IMR-90 (cell line): ENCODE data around the gene KLHL3. TPM values are rescaled to one million over a fixed set of nuclear protein-coding genes. Genes with fewer than 3 reads are reported as not detected.
A peak's percentile ranks its signal among the peaks of the same experiment; 100 is the strongest.

Experiments used
- ATAC-seq: fragments of 200-7000 bp; cut with Tn5 transposase; 2 replicates; pipeline ENCODE4 v1.9.1; 2020; ENCODE audit warnings: low read depth, mild to moderate bottlenecking, moderate library complexity
- BruUV-seq: library from RNA; stranded (reverse); fragments of 400-500 nt; replicated peaks from 2 replicates; lab custom pipeline; 2021; lab: Mats Ljungman, UMichigan
- CTCF ChIA-PET: fragments of 300-600 bp; formaldehyde crosslinking; extraction: SDS; loops from one replicate; lab custom pipeline; 2021; ENCODE audit warnings: antibody characterized with exemption; lab: Yijun Ruan, JAX
- POLR2A ChIA-PET: fragments of 300-600 bp; sonication (Branson Sonifier 250); formaldehyde crosslinking; loops from one replicate; lab custom pipeline; 2022; ENCODE audit warnings: antibody characterized with exemption; ENCODE audit not compliant: unreplicated experiment; lab: Charles Lee
- DNase-seq: peaks from one replicate; pipeline ENCODE4 v3.0.0; 2013
- H2AFZ ChIP-seq: replicated peaks from 2 replicates; pipeline ENCODE3; 2013; ENCODE audit warnings: low read length, mild to moderate bottlenecking; ENCODE audit not compliant: poor library complexity
- H2AK5ac ChIP-seq: 2 replicates; pipeline ENCODE4 v1.6.1; 2013; ENCODE audit warnings: low read depth, low read length, inconsistent platforms
- H2AK9ac ChIP-seq: replicated peaks from 2 replicates; pipeline ENCODE3; 2013; ENCODE audit warnings: mild to moderate bottlenecking, low read depth, low read length, moderate library complexity; ENCODE audit not compliant: poor library complexity
- H2BK120ac ChIP-seq: 2 replicates; pipeline ENCODE4 v1.6.1; 2013; ENCODE audit warnings: low read depth, low read length, inconsistent platforms
- H2BK15ac ChIP-seq: 3 replicates; pipeline ENCODE4 v1.6.1; 2013; ENCODE audit warnings: low read depth, low read length, inconsistent platforms
- H2BK20ac ChIP-seq: 2 replicates; pipeline ENCODE4 v1.6.1; 2013; ENCODE audit warnings: low read depth, mild to moderate bottlenecking, inconsistent platforms, low read length, moderate library complexity
- H2BK5ac ChIP-seq: 2 replicates; pipeline ENCODE4 v1.6.1; 2013; ENCODE audit warnings: mild to moderate bottlenecking, low read depth, low read length, inconsistent platforms; ENCODE audit not compliant: poor library complexity, severe bottlenecking
- H3K14ac ChIP-seq: replicated peaks from 2 replicates; pipeline ENCODE4 v1.6.1; 2013; ENCODE audit warnings: low read depth, low read length, inconsistent platforms
- H3K18ac ChIP-seq: 2 replicates; pipeline ENCODE4 v1.6.1; 2013; ENCODE audit warnings: low read depth, low read length, control low read depth
- H3K23ac ChIP-seq: 2 replicates; pipeline ENCODE4 v1.6.1; 2013; ENCODE audit warnings: low read depth, low read length, inconsistent platforms
- H3K27ac ChIP-seq: 2 replicates; pipeline ENCODE4 v1.5.1; 2013; ENCODE audit warnings: mild to moderate bottlenecking, control low read depth, low read length; ENCODE audit not compliant: insufficient read depth
- H3K27me3 ChIP-seq: 2 replicates; pipeline ENCODE4 v1.6.1; 2013; ENCODE audit warnings: low read length; ENCODE audit not compliant: control insufficient read depth, insufficient read depth
- H3K36me3 ChIP-seq: 2 replicates; pipeline ENCODE4 v1.6.1; 2013; ENCODE audit warnings: low read length, mixed read lengths; ENCODE audit not compliant: control insufficient read depth, insufficient read depth
- H3K4ac ChIP-seq: 2 replicates; pipeline ENCODE4 v1.6.1; 2013; ENCODE audit warnings: low read depth, low read length, inconsistent platforms
- H3K4me1 ChIP-seq: 2 replicates; pipeline ENCODE4 v1.6.1; 2013; ENCODE audit warnings: low read length, mixed read lengths; ENCODE audit not compliant: control insufficient read depth, insufficient read depth
- H3K4me2 ChIP-seq: 2 replicates; pipeline ENCODE4 v1.6.1; 2013; ENCODE audit warnings: low read depth, mild to moderate bottlenecking, control low read depth, low read length, moderate library complexity
- H3K4me3 ChIP-seq: 2 replicates; pipeline ENCODE4 v1.5.1; 2013; ENCODE audit warnings: low read depth, mild to moderate bottlenecking, control low read depth, low read length, moderate library complexity; ENCODE audit not compliant: insufficient read depth
- H3K56ac ChIP-seq: 2 replicates; pipeline ENCODE4 v1.6.1; 2013; ENCODE audit warnings: low read length, inconsistent platforms; ENCODE audit not compliant: insufficient read depth; ENCODE audit errors: extremely low read depth
- H3K79me1 ChIP-seq, 2 experiments: 2 replicates each; pipeline ENCODE4 v1.6.1; 2013; ENCODE audit warnings: low read length in 2 of 2, inconsistent platforms in 1 of 2, low read depth in 1 of 2
- H3K9ac ChIP-seq: 2 replicates; pipeline ENCODE4 v1.6.1; 2013; ENCODE audit warnings: low read depth, low read length, control low read depth
- H3K9me1 ChIP-seq: 2 replicates; pipeline ENCODE4 v1.6.1; 2013; ENCODE audit warnings: low read length, inconsistent platforms; ENCODE audit not compliant: insufficient read depth
- H3K9me3 ChIP-seq: 2 replicates; pipeline ENCODE4 v1.6.1; 2013; ENCODE audit warnings: low read length; ENCODE audit not compliant: control insufficient read depth, insufficient read depth
- H4K20me1 ChIP-seq: 2 replicates; pipeline ENCODE4 v1.6.1; 2013; ENCODE audit warnings: low read length, inconsistent platforms; ENCODE audit not compliant: insufficient read depth
- H4K5ac ChIP-seq: 2 replicates; pipeline ENCODE4 v1.6.1; 2013; ENCODE audit warnings: mild to moderate bottlenecking, low read depth, low read length, control low read depth
- H4K8ac ChIP-seq, 2 experiments: 2 replicates each; pipeline ENCODE4 v1.6.1; 2013; ENCODE audit warnings: low read depth in 2 of 2, low read length in 2 of 2, control low read depth in 1 of 2, inconsistent platforms in 1 of 2
- H4K91ac ChIP-seq: 2 replicates; pipeline ENCODE4 v1.6.1; 2013; ENCODE audit warnings: low read depth, low read length, inconsistent platforms; ENCODE audit not compliant: insufficient read depth
- BHLHE40 ChIP-seq: fragments of 150-350 bp; IDR thresholded peaks from 2 replicates; pipeline ENCODE4 v1.6.1; 2016; ENCODE audit warnings: mild to moderate bottlenecking, low read depth, low read length
- CEBPB ChIP-seq: IDR thresholded peaks from 2 replicates; pipeline ENCODE4 v1.6.1; 2012; ENCODE audit warnings: low read depth, low read length, improper control_type of control experiment
- CHD1 ChIP-seq: IDR thresholded peaks from 2 replicates; pipeline ENCODE4 v1.6.1; 2012; ENCODE audit warnings: low read depth, low read length, improper control_type of control experiment
- FOS ChIP-seq: fragments of 150-350 bp; IDR thresholded peaks from 2 replicates; pipeline ENCODE4 v1.6.1; 2016; ENCODE audit warnings: low read depth, low read length
- MAFK ChIP-seq: IDR thresholded peaks from 2 replicates; pipeline ENCODE4 v1.6.1; 2012; ENCODE audit warnings: low read depth, low read length, improper control_type of control experiment
- MAZ ChIP-seq: IDR thresholded peaks from 2 replicates; pipeline ENCODE4 v1.6.1; 2012; ENCODE audit warnings: low read depth, mild to moderate bottlenecking, low read length, improper control_type of control experiment, moderate library complexity, borderline replicate concordance
- MXI1 ChIP-seq: IDR thresholded peaks from 2 replicates; pipeline ENCODE4 v1.6.1; 2012; ENCODE audit warnings: low read depth, mild to moderate bottlenecking, low read length, moderate library complexity, borderline replicate concordance
- NFE2L2 ChIP-seq: fragments of 150-350 bp; IDR thresholded peaks from 2 replicates; pipeline ENCODE4 v1.6.1; 2016; ENCODE audit warnings: low read depth, mild to moderate bottlenecking, low read length
- POLR2A ChIP-seq: IDR thresholded peaks from 2 replicates; pipeline ENCODE4 v1.6.1; 2012; ENCODE audit warnings: mild to moderate bottlenecking, low read depth, low read length
- RAD21 ChIP-seq: IDR thresholded peaks from 2 replicates; pipeline ENCODE4 v1.6.1; 2012; ENCODE audit warnings: low read length, improper control_type of control experiment
- RCOR1 ChIP-seq: IDR thresholded peaks from 2 replicates; pipeline ENCODE4 v1.6.1; 2012; ENCODE audit warnings: mild to moderate bottlenecking, low read length, improper control_type of control experiment; ENCODE audit not compliant: insufficient replicate concordance
- RFX5 ChIP-seq: IDR thresholded peaks from 2 replicates; pipeline ENCODE4 v1.8.0; 2012; ENCODE audit warnings: low read depth, mild to moderate bottlenecking, low read length, moderate library complexity
- SMC3 ChIP-seq: fragments of 150-350 bp; IDR thresholded peaks from 2 replicates; pipeline ENCODE4 v1.6.1; 2016; ENCODE audit warnings: low read depth, mild to moderate bottlenecking, antibody characterized with exemption, low read length, moderate library complexity
- dilution Hi-C: fragments of 300-500 bp; cut with HindIII; formaldehyde crosslinking; loops from one replicate; pipeline ENCODE4 v1.14.3; 2018; ENCODE audit warnings: low sequenced_read_pairs; ENCODE audit not compliant: unreplicated experiment
- in situ Hi-C: fragments of 300-500 bp; cut with MboI; formaldehyde crosslinking; loops from 3 replicates; pipeline ENCODE4 v1.14.3; 2019; ENCODE audit warnings: low sequenced_read_pairs, inconsistent platforms, mixed read lengths
- intact Hi-C: fragments of 100-400 bp; cut with micrococcal nuclease; formaldehyde crosslinking; loops from 2 replicates; pipeline ENCODE4 v1.10.0; 2022
- polyA plus RNA-seq, 3 experiments: library from polyadenylated mRNA; depleted of rRNA; stranded (reverse); fragments of >200 nt; gene quantifications; 2 replicates each; pipeline ENCODE4 v1.2.3, GENCODE V29; 2012; ENCODE audit warnings: low replicate concordance in 1 of 3
- total RNA-seq: library from RNA; depleted of rRNA; stranded (reverse); fragments of >200 nt; gene quantifications from 2 replicates; pipeline ENCODE4 v1.2.3, GENCODE V29; 2012
- TF ChIP-seq, protein P1 (sequence below): conservative IDR thresholded peaks from 2 replicates; pipeline ENCODE4 v1.5.1; 2012; ENCODE audit warnings: mild to moderate bottlenecking, low read depth, low read length, improper control_type of control experiment
- TF ChIP-seq, protein P2 (sequence below): fragments of 150-350 bp; IDR thresholded peaks from 2 replicates; pipeline ENCODE4 v1.6.1; 2016; ENCODE audit warnings: low read depth, mild to moderate bottlenecking, low read length, moderate library complexity, borderline replicate concordance
- TF ChIP-seq, protein P3 (sequence below): fragments of 150-350 bp; IDR thresholded peaks from 2 replicates; pipeline ENCODE4 v1.6.1; 2017; ENCODE audit warnings: mild to moderate bottlenecking, antibody characterized with exemption, low read length, low read depth

Gene KLHL3
- total and polyA plus RNA-seq, 2 of the 4 experiments (the other 2 are of a cell fraction), result 2.3 to 4.1 TPM

DNA sequence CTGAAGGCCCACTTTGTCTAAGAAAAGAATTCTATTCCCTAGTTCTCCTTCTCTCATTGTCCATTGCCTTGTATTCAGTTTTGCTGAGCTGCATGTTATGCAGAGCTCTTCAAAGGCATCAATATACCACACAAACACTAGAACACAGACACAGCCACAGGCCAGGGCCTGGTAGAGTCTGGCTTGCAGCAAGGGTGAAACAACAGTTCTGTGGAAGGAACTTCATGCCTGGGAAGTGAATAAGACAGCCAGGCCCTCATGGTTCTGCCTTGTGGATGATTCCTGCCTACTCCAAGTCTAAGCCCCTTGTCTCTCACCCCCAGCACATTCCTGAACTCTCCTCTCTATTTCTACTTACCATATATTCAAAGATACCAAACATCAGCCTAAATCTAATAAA, 30.8 kb downstream of the KLHL3 start:
- H2BK15ac ChIP-seq, result no peak overlapping the region
- H2AK5ac ChIP-seq, result no peak overlapping the region
- H3K27ac ChIP-seq, result no peak overlapping the region
- no peak overlapping the region for H2BK120ac ChIP-seq
- H4K20me1 ChIP-seq, result no peaks in the 10 kb centered on the region
- no peak overlapping the region for H4K5ac ChIP-seq
- in situ Hi-C loops, result no loop called here
- H3K56ac ChIP-seq, result no peak overlapping the region
- H3K23ac ChIP-seq, result no peak overlapping the region
- no peak overlapping the region for H2AK9ac ChIP-seq
- H3K27me3 ChIP-seq, result no peaks in the 10 kb centered on the region
- TF ChIP-seq MAZ (no peak), BHLHE40 (no peak), FOS (no peak), CHD1 (no peak), RAD21 (no peak), MAFK (no peak), MXI1 (no peak), SMC3 (no peak), RCOR1 (no peak), RFX5 (no peak), CEBPB (no peak), POLR2A (no peak), NFE2L2 (no peak)
- TF ChIP-seq, protein P1, sequence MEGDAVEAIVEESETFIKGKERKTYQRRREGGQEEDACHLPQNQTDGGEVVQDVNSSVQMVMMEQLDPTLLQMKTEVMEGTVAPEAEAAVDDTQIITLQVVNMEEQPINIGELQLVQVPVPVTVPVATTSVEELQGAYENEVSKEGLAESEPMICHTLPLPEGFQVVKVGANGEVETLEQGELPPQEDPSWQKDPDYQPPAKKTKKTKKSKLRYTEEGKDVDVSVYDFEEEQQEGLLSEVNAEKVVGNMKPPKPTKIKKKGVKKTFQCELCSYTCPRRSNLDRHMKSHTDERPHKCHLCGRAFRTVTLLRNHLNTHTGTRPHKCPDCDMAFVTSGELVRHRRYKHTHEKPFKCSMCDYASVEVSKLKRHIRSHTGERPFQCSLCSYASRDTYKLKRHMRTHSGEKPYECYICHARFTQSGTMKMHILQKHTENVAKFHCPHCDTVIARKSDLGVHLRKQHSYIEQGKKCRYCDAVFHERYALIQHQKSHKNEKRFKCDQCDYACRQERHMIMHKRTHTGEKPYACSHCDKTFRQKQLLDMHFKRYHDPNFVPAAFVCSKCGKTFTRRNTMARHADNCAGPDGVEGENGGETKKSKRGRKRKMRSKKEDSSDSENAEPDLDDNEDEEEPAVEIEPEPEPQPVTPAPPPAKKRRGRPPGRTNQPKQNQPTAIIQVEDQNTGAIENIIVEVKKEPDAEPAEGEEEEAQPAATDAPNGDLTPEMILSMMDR, result no peak
- TF ChIP-seq, protein P2, sequence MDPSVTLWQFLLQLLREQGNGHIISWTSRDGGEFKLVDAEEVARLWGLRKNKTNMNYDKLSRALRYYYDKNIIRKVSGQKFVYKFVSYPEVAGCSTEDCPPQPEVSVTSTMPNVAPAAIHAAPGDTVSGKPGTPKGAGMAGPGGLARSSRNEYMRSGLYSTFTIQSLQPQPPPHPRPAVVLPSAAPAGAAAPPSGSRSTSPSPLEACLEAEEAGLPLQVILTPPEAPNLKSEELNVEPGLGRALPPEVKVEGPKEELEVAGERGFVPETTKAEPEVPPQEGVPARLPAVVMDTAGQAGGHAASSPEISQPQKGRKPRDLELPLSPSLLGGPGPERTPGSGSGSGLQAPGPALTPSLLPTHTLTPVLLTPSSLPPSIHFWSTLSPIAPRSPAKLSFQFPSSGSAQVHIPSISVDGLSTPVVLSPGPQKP, result no peak
- TF ChIP-seq, protein P3, sequence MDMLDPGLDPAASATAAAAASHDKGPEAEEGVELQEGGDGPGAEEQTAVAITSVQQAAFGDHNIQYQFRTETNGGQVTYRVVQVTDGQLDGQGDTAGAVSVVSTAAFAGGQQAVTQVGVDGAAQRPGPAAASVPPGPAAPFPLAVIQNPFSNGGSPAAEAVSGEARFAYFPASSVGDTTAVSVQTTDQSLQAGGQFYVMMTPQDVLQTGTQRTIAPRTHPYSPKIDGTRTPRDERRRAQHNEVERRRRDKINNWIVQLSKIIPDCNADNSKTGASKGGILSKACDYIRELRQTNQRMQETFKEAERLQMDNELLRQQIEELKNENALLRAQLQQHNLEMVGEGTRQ, result no peak
- POLR2A ChIA-PET, result no interaction called here
- BruUV-seq, result no TSS peak
- CTCF ChIA-PET, result no interaction called here
- no peak overlapping the region for H2AFZ ChIP-seq
- no peak overlapping the region for H3K4me3 ChIP-seq
- no peaks in the 10 kb centered on the region for H3K79me1 ChIP-seq
- H3K9me3 ChIP-seq, result no peaks in the 10 kb centered on the region
- H4K91ac ChIP-seq, result no peak overlapping the region
- no peak overlapping the region for H3K4ac ChIP-seq
- no peak overlapping the region for H2BK5ac ChIP-seq
- no peak overlapping the region for H3K4me2 ChIP-seq
- no peak overlapping the region for H3K9ac ChIP-seq
- H3K9me1 ChIP-seq, result no peaks in the 10 kb centered on the region
- no peak overlapping the region for H4K8ac ChIP-seq
- no peak overlapping the region for H3K14ac ChIP-seq
- H3K4me1 ChIP-seq, result no peaks in the 10 kb centered on the region
- no peak overlapping the region for H2BK20ac ChIP-seq
- peak; percentile 41 for DNase-seq
- intact Hi-C loops, result no loop called here
- ATAC-seq, result peak; percentile 57; the same call in 1 of the 2 replicates
- H3K36me3 ChIP-seq, result no peaks in the 10 kb centered on the region
- no peak overlapping the region for H3K18ac ChIP-seq
- dilution Hi-C loops, result no loop called here
